GM21367 (cell line): ENCODE measurements around the gene VAMP2.

Source experiments
- ATAC-seq: cut with Tn5 transposase; IDR thresholded peaks from one replicate; pipeline ENCODE4 v1.9.1; 2021; ENCODE audit not compliant: unreplicated experiment

Gene VAMP2

DNA sequence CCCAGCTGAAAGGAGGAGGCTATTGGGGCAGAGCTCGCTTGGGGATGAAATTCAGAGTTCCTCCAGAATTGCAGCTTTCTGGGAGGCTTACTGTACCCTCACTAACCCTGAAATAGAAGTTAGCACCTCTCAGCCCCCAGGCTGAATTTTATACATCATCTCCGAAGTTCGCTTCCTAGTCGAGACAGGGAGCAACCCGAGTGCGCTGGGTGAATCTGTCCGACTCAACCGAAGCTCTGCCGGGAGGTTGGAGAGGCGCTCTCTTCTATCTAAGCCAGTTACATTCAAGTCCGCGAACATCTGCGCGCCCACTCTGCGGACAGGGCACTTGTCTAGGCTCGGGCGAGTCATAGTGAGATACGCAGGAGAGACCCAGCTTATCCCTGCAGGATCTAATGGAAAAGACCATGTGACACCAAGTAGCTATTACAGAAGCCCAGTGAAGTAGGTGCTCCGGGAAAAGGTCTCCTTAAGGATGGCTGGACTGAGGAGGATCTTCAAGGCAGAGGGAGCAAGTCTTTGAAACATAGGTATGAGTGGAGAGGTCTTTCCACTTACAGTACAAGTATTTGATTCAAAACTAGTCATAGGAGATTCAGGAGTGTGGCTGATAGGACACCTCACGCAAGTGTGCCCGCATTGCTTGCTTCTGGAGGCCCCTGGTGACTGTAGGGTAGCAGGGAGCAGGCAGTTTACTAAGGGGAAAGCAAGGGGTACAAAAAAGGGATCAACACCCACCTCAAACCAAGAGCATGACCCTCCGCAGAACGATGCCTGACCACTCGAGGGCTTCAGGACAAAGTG is 38.2 kb downstream of the VAMP2 start:
- ATAC-seq = no peak

DNA sequence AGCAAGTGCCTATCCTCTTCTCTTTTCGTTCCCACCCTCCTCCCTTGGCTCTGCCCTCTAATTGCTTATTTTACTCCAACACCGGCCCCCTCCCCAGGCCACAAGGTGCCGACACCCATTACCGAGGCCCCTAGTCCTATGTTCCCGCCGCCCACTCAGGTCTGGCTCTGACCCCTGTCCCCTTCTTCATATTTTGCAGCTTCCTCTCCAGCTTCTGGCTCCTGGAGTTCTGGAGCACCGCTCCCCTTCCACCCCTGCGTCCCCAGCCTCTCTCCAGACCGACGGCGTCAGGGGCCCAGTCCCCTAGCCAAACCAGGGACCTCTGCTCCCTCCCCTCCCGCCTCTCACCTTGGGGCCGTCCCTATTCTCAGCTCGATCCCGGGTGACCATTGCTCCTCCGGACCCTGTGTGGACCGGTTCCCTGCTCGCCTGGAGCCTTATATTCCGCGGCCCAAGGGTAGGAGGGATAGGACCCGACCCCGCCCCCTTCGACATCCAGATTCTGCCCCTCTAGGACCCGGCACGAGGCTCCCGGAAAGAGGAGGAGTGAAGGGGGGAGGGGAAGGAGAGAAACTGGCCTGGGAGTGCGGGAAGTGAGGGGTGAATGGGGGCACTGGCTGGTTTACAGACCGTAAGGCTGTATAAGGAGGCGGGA is 38.9 kb downstream of the VAMP2 start, which contains the start of gene HES7:
HES7 (minus strand) TSS at position 412 of the 655 bp plus-strand sequence; CDS start at position 390, 22 bp downstream.
- no peak for ATAC-seq

DNA sequence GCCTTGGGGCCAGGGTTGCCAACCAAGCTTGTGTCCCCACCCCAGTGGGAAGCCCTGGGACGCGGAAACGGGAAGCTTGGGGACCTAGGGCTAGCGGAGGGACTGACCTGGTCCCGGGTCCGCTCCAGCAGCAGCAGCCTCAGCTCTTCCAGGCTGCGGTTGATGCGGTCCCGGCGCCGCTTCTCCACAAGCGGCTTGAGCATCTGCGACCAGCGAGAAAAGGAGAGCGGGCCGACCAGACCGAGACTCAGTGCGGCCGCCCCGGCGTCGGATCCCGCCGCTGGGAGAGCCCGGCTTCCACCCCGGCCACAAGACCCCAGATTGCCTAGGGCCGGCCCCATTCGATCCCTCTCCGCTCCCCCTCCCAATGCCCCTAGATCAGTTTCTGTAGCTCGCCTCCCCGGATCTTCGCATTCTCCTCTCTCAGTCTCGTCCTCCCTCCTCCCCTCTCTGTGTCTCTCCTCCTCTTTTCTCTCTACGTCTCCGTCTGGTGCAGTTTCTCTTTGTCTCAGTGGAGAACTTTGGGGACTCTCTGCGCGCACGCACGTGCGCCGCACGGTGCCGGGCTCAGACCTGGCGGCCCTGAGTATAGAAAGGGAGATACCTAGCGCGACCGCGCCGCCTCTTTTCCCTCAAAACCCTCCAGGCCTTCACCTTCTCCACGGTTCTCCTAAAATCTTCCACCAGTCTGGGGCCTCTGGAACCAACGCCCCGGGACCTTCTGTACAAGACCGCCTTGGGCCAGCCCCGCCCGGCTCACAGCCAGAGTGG is 39.6 kb downstream of the VAMP2 start:
- no peak for ATAC-seq

DNA sequence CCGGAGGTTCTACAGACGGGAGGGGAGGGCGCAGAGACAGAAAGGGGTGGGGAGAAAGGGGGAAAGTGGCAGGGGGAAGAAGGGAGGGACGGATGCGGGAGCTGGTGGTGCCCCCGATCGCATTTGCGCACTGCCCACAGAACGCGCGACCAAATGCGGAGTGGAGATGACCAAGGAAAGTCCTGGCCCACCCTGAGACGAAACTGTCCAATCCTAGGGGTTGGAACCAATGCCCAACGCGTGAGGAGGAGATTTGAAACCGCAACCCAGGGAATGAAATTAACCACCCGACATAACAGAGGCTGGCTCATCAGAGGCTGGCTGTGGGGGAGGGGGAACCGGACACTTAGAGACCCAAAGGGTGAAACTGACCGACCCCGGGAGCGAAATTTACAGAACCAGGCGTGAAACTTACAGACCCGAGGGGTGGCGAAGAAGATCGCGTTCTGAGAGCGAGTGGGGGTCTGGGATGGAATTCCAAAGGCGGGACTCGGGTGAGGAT is 40.3 kb downstream of the VAMP2 start:
- no peak for ATAC-seq

DNA sequence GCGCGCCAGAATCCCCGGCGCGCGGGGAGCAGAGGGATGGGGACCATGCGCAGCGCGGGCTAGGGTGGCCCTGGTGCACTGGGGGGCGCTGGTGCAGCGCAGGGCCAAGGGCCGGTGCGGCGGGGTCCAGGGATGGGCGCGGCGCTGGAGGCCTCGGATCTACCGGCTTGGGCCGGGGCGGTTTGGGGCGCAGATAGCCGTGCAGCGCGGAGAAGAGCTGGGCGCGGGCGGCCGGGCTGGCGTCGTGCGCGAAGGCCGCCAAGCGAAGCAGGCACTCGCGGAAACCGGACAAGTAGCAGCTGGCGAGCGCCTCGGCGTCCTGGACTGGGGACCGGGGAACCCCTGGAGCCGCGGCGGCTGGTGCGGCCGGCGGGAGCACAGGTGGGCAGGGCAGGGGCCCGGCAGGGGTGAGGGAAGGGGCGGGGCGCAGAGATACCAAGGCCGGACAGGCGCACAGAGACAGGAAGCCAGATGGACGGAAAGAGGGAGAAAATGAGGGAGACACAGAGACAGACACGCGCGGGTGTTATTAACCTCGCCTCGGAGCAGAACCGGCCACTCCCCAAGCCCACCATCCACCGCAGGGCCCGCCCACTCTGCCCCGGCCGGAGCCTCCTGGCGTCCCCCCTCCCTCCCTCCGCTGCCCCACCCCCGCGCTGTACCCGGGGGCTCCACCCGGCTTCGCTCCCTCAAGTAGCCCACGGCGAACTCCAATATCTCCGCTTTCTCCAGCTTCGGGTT is 40.9 kb downstream of the VAMP2 start:
- peak; percentile 25 for ATAC-seq

- no peak for ATAC-seq
Observed at GRCh38 chr17:8121407-8121680, 41.4 kb downstream of the VAMP2 start.

DNA sequence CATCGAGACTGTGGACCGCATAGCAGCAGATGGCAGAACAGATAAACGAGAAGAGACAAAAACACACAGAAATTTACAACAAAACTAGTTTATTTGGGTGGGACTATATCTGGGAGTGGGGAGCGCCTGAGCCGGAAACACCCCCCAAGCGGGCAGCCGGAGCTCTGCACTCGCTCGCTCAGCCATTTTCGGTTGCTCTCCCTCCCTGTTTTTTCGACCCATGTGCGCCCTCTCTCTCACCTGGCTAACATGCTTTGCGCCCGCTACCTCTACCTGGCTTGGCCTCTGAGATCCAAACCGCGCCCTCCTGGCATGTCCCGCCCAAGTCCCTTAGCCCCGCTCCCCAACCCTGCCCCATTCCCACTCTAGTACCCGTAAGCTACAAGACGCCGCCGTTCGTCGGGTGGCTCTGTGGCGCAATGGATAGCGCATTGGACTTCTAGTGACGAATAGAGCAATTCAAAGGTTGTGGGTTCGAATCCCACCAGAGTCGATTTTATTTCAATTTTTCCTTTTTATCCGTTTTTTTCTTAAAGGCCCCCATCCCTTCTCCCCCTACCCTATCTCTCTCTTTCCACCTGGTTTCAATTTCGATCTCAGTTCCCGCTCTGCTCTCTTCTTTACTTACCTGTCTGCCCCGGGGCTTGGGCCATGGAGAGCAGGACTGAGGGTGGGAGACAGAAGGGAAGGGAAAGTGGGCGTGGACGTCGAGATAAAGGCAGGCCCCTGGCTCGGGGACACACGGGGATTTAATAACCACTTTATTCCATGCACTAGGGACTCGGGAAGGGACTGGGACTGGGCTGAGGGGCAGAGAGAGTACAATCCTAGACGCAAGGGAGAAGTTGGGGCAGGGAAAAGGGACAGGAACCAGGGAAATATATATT is 42.0 kb downstream of the VAMP2 start:
- no peak for ATAC-seq

GRCh38 chr17:8119581-8120519 is 42.9 kb downstream of the VAMP2 start:
- no peak for ATAC-seq

DNA sequence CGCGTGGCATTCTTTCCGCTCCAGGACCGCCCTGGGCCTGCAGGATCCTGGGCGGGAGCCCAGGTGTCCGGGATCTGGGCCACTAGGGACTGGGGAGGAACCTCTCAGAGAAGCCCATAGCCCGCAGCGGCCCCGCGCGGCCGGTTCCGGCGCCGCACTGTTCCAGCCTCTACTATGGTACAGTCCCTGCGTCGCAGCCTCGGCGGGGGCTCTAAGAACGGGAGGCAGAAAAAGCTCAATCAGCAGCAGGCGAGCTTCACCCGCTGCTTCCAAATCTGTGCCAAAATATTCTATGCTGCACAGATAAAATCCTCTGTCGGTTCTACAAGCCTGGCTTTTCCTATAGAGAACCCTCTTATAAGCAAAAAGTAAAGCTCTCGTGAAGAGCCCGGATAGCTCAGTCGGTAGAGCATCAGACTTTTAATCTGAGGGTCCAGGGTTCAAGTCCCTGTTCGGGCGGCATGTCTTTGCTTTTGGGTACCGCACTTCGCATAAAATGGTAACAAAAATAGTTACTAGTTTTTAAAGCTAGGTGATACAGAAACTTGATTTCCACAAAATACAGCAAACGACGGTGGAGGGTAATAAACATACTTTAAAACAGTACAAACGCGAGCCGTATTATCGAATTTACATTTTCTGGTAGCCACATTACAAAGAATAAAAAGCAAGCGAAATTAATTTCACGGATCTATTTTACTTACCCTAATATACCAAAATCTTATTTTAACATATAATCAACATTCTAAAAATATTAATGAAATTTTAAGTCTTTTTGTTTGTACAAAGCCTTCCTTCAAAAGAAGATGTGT is 43.8 kb downstream of the VAMP2 start:
- no peak for ATAC-seq

GRCh38 chr17:8117980-8118768 is 44.6 kb downstream of the VAMP2 start, which contains the start of gene ALOXE3:
TSS of gene ALOXE3 (minus strand) at chr17:8118514. CDS start at chr17:8117990, 524 bp downstream.
- no peak for ATAC-seq

- ATAC-seq = no peak
Observed at GRCh38 chr17:8117367-8117979, 45.3 kb downstream of the VAMP2 start.

GRCh38 chr17:8116776-8117175 is 46.0 kb downstream of the VAMP2 start:
- ATAC-seq = no peak

DNA sequence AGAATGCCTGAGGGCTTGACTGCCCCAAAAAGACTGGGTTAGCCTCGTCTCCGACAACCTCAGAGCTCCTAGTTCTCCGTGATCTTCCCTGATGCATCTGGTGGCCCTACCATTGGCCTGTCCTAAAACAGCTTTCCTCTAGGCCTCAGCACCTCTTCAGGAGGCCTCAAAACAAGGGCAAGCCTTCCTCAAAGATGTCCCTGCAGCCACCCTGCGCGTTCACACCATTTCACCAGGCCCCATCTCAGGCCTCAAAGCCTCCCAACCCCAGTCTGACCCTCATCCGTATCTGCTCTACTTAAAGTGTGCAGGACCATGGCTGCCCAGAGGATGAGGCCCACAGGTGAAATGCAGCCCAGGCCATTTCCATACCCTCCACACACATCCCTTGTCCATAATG is 51.8 kb downstream of the VAMP2 start:
- no peak for ATAC-seq

DNA sequence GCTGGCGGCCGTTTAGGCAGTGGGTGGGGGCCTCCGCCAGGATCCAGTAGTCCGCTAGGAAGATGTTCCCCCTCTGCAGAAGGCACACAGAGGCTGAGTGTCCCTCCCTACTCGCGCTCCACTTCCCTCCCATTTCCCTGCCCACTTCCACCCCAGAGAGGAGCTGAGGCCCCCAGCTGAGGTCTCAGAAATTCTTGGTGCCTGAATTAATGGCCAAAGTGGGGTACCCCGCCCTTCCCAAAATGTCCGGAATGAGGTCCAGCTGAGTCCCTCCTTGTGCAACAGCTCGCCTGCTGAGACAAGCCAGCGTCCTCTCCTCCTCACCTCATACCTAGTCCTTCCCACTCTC is 52.3 kb downstream of the VAMP2 start:
- no peak for ATAC-seq

GRCh38 chr17:8109661-8110455 is 52.9 kb downstream of the VAMP2 start:
- ATAC-seq = no peak
